Measurements from ENCODE around the gene P2RY2. TPM values are rescaled to one million over a fixed set of nuclear protein-coding genes. Genes with fewer than 3 reads are reported as not detected.

The P2RY2 gene
- total and polyA plus RNA-seq, 2 experiments from 2014 or later = 0.63 to 1.6 TPM

DNA sequence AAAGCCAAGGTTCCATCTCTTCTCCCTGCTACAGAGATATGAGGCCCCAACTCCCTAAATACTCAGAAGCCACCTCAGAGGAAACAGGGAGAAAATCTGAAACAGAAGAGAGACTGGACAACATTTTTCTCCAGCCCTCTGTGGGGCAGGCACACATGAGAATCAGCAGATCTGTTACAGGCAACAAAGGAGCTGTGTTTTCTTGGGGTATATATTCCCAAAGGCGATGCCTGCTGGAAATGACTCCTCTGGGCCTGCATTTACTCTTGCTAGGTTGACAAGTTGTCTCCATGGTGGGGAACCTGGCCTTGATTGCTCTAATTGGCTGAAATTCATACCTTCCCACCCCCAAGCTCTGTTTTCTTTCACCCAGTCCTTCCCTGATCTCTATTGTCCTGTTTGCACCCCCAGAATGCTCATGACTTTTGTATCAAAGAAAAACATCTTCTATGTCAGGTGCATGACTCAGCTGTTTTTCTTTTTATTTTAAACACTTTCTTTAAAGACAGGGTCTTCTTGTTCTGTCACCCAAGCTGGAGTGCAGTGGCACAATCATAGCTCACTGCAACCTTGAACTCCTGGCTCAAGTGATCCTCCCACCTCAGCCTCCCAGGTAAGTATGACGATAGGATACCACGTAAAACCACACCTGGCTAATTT lies 30.6 kb downstream of the P2RY2 start (continued):
- TF ChIP-seq, protein P1, sequence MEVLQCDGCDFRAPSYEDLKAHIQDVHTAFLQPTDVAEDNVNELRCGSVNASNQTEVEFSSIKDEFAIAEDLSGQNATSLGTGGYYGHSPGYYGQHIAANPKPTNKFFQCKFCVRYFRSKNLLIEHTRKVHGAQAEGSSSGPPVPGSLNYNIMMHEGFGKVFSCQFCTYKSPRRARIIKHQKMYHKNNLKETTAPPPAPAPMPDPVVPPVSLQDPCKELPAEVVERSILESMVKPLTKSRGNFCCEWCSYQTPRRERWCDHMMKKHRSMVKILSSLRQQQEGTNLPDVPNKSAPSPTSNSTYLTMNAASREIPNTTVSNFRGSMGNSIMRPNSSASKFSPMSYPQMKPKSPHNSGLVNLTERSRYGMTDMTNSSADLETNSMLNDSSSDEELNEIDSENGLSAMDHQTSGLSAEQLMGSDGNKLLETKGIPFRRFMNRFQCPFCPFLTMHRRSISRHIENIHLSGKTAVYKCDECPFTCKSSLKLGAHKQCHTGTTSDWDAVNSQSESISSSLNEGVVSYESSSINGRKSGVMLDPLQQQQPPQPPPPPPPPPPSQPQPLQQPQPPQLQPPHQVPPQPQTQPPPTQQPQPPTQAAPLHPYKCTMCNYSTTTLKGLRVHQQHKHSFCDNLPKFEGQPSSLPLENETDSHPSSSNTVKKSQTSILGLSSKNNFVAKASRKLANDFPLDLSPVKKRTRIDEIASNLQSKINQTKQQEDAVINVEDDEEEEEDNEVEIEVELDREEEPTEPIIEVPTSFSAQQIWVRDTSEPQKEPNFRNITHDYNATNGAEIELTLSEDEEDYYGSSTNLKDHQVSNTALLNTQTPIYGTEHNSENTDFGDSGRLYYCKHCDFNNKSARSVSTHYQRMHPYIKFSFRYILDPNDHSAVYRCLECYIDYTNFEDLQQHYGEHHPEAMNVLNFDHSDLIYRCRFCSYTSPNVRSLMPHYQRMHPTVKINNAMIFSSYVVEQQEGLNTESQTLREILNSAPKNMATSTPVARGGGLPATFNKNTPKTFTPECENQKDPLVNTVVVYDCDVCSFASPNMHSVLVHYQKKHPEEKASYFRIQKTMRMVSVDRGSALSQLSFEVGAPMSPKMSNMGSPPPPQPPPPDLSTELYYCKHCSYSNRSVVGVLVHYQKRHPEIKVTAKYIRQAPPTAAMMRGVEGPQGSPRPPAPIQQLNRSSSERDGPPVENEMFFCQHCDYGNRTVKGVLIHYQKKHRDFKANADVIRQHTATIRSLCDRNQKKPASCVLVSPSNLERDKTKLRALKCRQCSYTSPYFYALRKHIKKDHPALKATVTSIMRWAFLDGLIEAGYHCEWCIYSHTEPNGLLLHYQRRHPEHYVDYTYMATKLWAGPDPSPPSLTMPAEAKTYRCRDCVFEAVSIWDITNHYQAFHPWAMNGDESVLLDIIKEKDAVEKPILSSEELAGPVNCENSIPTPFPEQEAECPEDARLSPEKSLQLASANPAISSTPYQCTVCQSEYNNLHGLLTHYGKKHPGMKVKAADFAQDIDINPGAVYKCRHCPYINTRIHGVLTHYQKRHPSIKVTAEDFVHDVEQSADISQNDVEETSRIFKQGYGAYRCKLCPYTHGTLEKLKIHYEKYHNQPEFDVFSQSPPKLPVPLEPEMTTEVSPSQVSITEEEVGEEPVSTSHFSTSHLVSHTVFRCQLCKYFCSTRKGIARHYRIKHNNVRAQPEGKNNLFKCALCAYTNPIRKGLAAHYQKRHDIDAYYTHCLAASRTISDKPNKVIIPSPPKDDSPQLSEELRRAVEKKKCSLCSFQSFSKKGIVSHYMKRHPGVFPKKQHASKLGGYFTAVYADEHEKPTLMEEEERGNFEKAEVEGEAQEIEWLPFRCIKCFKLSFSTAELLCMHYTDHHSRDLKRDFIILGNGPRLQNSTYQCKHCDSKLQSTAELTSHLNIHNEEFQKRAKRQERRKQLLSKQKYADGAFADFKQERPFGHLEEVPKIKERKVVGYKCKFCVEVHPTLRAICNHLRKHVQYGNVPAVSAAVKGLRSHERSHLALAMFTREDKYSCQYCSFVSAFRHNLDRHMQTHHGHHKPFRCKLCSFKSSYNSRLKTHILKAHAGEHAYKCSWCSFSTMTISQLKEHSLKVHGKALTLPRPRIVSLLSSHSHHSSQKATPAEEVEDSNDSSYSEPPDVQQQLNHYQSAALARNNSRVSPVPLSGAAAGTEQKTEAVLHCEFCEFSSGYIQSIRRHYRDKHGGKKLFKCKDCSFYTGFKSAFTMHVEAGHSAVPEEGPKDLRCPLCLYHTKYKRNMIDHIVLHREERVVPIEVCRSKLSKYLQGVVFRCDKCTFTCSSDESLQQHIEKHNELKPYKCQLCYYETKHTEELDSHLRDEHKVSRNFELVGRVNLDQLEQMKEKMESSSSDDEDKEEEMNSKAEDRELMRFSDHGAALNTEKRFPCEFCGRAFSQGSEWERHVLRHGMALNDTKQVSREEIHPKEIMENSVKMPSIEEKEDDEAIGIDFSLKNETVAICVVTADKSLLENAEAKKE (CRISPR knock-in tag; IDR thresholded peaks at IDR 0.05) = no peak
- TF ChIP-seq NANOG (IDR thresholded peaks at IDR 0.05; ENCODE audit: borderline replicate concordance) (no peak), EZH2 (IDR thresholded peaks at IDR 0.05; ENCODE audit: low read depth, unreplicated experiment) (no peak)

GRCh38 chr11:73249304-73249703 lies 31.2 kb downstream of the P2RY2 start:
- Histone ChIP-seq H3K27me3 (ENCODE audit: insufficient read depth) (no peaks in the 10 kb centered on the region), H3K9me2 (ENCODE audit: insufficient read depth) (no peaks in the 10 kb centered on the region), H2AFZ (peak overlapping the region; percentile 38; the same call in 1 of the 2 replicates), H3K4me1 (ENCODE audit: insufficient read depth) (peaks cover 7% of the 10 kb centered on the region; the same call in 1 of the 2 replicates), H3K4me2 (no peak overlapping the region), H4K20me1 (replicated peaks; ENCODE audit: insufficient read depth) (no peaks in the 10 kb centered on the region), H3K79me2 (replicated peaks; ENCODE audit: insufficient read depth) (no peaks in the 10 kb centered on the region), H3K36me3 (ENCODE audit: insufficient read depth) (no peaks in the 10 kb centered on the region), H3F3A (replicated peaks; ENCODE audit: low read depth) (peaks cover 9% of the 10 kb centered on the region), H3K4me3 (no peak overlapping the region), H3K27ac (ENCODE audit: low read depth) (no peak overlapping the region)
- H3K4me3 Mint-ChIP-seq = no peak overlapping the region
- ATAC-seq = no peak
- peaks cover 18% of the 10 kb centered on the region for H3K4me1 Mint-ChIP-seq
- no peak overlapping the region for H3K27ac Mint-ChIP-seq
- DNase-seq (ENCODE audit: low spot score) = no peak
- H3K36me3 Mint-ChIP-seq (ENCODE audit: low read depth) = no peaks in the 10 kb centered on the region
- no peaks in the 10 kb centered on the region for H3K27me3 Mint-ChIP-seq (ENCODE audit: insufficient read depth, low read depth, poor library complexity)
- no peaks in the 10 kb centered on the region for H3K9me3 Mint-ChIP-seq
- TF ChIP-seq CTCF (conservative IDR thresholded peaks at IDR 0.05; ENCODE audit: low read depth in 2 of 2) (no peak), ZNF331 (CRISPR knock-in tag; IDR thresholded peaks at IDR 0.05; ENCODE audit: low read depth) (no peak), NANOG (IDR thresholded peaks at IDR 0.05; ENCODE audit: borderline replicate concordance) (no peak), EZH2 (IDR thresholded peaks at IDR 0.05; ENCODE audit: low read depth, unreplicated experiment) (no peak), POLR2AphosphoS5 (IDR thresholded peaks at IDR 0.05; ENCODE audit: low read depth) (no peak), CREB1 (CRISPR knock-in tag; IDR thresholded peaks at IDR 0.05; ENCODE audit: low read depth) (no peak), JUNB (IDR thresholded peaks at IDR 0.05; ENCODE audit: unreplicated experiment) (no peak), EZH2phosphoT487 (IDR thresholded peaks at IDR 0.05; ENCODE audit: unreplicated experiment) (no peak)

Measured in GM23338 (cell line).